ENCODE measurements around the gene RNF8.

- TF ChIP-seq POLR2A (IDR thresholded peaks at IDR 0.05), result no peak
- no peak for TF ChIP-seq CTCF (IDR thresholded peaks at IDR 0.05)
Measured at GRCh38 chr6:37396571-37397180, 42.9 kb downstream of the RNF8 start.

Data from testis (tissue), 2 donors.